Keratinocyte (primary cell): ENCODE measurements around the gene CREB5.

Source experiments
- EZH2 ChIP-seq: IDR thresholded peaks from one replicate; pipeline ENCODE4 v1.6.1; 2012; ENCODE audit warnings: inconsistent platforms, mild to moderate bottlenecking, low read length, moderate library complexity
- TF ChIP-seq, protein P1 (sequence below), 3 experiments: IDR thresholded peaks in 1 of 3; conservative IDR thresholded peaks in 1 of 3; optimal IDR thresholded peaks in 1 of 3; 2 replicates in 2 of 3; 3 replicates in 1 of 3; pipeline versions ENCODE3 to v1.5.1; 2011; ENCODE audit warnings: low read length in 3 of 3, mild to moderate bottlenecking in 3 of 3, moderate library complexity in 2 of 3, control low read depth in 1 of 3, inconsistent platforms in 1 of 3; ENCODE audit not compliant: insufficient read depth in 2 of 3; ENCODE audit errors: extremely low read depth in 1 of 3

DNA sequence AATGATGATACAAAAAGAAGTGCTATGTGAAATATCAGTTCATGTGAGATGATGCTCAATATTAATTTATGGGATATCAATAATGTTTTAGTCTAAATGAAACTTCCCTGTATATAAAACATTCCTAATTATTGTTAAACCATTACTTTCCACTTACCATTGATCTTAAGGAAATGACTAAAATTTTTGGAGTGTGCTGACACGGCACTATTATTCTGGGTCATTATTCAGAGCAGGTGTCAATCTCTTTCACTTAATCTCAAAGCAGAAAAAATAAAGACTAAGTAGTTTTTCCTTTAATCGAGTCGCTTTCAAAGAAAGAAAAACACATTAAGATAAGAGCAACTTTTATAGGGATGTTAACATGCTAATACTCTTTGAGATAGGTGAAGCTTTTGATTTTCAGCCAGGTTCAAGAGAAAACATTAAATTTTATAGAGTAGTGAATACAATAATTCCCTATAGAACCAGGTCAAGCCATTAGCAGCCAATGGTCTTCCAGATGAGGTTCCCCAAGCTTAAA, 11.4 kb upstream of the CREB5 start:
- TF ChIP-seq, protein P1, sequence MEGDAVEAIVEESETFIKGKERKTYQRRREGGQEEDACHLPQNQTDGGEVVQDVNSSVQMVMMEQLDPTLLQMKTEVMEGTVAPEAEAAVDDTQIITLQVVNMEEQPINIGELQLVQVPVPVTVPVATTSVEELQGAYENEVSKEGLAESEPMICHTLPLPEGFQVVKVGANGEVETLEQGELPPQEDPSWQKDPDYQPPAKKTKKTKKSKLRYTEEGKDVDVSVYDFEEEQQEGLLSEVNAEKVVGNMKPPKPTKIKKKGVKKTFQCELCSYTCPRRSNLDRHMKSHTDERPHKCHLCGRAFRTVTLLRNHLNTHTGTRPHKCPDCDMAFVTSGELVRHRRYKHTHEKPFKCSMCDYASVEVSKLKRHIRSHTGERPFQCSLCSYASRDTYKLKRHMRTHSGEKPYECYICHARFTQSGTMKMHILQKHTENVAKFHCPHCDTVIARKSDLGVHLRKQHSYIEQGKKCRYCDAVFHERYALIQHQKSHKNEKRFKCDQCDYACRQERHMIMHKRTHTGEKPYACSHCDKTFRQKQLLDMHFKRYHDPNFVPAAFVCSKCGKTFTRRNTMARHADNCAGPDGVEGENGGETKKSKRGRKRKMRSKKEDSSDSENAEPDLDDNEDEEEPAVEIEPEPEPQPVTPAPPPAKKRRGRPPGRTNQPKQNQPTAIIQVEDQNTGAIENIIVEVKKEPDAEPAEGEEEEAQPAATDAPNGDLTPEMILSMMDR (optimal IDR thresholded peaks at IDR 0.05 in 1 of 3, IDR thresholded peaks at IDR 0.05 in 1 of 3, conservative IDR thresholded peaks at IDR 0.05 in 1 of 3; ENCODE audit: extremely low read depth in 1 of 3, insufficient read depth in 2 of 3, low read length in 3 of 3): no peak
- TF ChIP-seq EZH2: no peak
